Dedifferentiated amniotic fluid mesenchymal stem cell (primary cell): ENCODE measurements around the gene SYNGR4.

Source experiments
- DNase-seq: peaks from one replicate; pipeline ENCODE4 v3.0.0-alpha.2; 2016; ENCODE audit errors: extremely low spot score

Gene SYNGR4

GRCh38 chr19:48341515-48342413, 22.4 kb upstream of the SYNGR4 start:
- no peak for DNase-seq

GRCh38 chr19:48342414-48342738, 21.8 kb upstream of the SYNGR4 start:
- no peak for DNase-seq

GRCh38 chr19:48342841-48343540, 21.2 kb upstream of the SYNGR4 start:
- DNase-seq, result no peak

- no peak for DNase-seq
Measured at GRCh38 chr19:48344892-48345291, 19.3 kb upstream of the SYNGR4 start.

DNA sequence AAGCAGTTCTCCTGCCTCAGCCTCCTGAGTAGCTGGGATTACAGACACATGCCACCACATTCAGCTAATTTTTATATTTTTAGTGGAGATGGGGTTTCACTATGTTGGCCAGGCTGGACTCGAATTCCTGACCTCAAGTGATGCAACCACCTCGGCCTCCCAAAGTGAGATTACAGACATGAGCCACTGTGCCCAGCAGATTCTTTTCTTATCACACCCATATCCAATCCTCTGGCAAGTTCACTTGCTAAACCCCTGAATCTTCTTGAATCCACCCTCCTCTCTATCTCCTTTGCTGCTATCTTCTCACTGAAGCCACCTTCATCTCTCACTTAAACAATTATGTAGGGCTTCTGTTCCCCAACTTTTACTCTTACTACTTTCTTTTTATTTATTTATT, 18.0 kb upstream of the SYNGR4 start:
- no peak for DNase-seq

GRCh38 chr19:48348045-48348444, 16.1 kb upstream of the SYNGR4 start:
- no peak for DNase-seq

GRCh38 chr19:48348737-48349136, 15.4 kb upstream of the SYNGR4 start:
- no peak for DNase-seq

DNA sequence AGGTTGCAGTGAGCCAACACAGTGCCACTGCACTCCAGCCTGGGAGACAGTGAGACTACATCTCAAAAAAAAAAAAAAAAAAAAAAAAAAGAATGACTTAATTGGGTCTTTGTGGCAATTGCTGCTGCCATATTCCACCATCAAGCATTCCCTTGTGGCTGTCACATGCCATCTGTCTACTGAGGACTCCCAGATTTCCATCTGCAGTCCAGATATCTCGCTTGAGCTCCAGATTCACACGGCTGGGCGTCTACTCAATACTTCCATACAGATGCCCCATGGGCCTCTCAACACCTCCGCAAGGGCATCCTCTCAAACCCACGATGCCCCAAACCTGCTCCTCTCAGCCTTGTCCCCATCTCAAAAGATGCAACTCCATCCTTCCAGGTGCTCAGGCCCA, 13.3 kb upstream of the SYNGR4 start:
- DNase-seq, result no peak

DNA sequence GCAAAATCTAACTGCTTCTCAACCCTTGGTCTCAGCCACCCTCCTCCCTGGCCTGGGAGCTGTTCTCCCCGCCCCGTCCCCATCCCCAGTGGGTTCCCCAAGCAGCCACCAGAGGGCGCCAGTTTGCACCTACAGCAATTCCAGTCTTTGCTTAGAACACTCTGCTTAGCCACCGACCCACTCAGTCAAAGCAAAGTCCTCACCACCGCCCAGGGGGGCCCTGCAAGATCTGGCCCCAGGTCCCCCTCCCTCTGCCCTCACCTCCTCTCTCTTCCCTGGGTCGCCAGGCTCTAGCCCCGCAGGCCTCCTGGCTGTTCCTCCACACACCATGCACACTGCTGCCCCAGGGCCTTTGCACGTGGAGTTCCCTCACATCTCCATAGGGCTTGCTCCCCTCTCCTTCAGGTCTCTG, 12.8 kb upstream of the SYNGR4 start:
- no peak for DNase-seq

- no peak for DNase-seq
Measured at GRCh38 chr19:48353677-48354076, 10.5 kb upstream of the SYNGR4 start.

DNA sequence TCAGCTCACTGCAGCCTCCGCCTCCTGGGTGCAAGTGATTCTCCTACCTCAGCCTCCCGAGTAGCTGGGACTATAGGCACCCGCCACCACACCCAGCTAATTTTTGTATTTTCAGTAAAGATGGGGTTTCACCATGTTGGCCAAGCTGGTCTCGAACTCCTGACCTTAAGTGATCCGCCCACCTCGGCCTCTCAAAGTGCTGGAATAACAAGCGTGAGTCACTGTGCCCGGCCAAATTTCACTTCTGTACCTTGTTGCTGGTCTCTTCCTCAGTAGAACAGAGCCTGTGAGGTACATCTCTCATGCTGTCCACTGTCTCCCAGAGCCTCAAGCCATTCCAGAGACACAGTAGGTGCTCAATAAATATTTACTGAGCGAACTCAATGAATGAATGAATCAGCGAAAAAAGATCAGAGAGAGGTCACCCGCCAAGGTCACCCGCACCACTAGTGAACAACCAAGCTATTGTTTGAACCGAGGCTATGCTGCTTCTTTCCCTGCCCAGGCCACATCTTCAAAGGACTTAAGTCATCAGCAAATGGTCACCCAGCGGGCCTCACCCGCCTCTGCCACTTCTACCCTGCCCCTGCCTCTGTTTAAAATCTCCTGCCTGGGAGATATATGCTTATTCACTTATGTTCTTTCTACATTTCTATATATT, 9.7 kb upstream of the SYNGR4 start:
- DNase-seq, result no peak

GRCh38 chr19:48355365-48355954, 8.7 kb upstream of the SYNGR4 start:
- no peak for DNase-seq

GRCh38 chr19:48359123-48359522, 5.0 kb upstream of the SYNGR4 start:
- DNase-seq, result no peak

GRCh38 chr19:48361912-48362311, 2.3 kb upstream of the SYNGR4 start:
- no peak for DNase-seq

DNA sequence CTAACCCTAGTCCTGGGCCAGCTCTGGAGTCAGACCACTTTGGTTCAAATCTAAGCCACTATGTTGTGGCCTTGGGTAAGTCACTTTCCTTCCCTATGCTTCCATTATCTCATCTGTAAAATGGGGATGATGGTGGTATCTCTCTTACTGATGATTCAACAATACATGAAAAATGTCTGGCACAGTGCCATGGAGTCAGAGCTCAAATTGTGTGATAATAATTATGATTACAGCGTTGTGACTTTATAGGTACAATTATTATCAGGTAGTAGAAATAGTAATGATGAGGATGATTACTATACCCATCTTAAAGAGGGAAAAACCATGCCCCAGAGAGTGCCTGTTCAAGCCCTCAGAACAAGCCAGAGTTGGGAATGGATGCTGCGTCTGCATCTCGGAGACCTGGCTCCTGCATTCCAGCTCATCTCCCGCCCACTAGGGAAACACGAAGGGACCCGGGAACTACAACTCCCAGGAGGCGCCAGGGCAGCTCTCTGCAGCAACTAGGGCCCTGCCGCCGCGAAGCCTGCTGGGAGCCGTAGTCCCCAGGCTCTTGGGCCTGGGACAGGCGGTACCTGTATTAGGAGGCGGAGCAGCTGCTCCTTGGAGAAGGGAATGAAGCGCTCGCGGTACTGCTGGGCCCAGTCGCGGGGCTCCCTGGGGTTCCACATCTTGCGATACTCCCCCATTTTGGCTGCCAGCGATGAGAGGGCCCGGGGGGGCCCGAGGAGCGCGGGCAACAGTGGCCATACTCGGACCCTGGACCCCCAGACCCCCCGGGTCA, 1.3 kb upstream of the SYNGR4 start:
- peak; percentile 89 for DNase-seq

- no peak for DNase-seq
Measured at GRCh38 chr19:48363500-48363809, 712 bp upstream of the SYNGR4 start.

- no peak for DNase-seq
Measured at GRCh38 chr19:48364598-48365348, 606 bp downstream of the SYNGR4 start.

- DNase-seq, result no peak
Measured at GRCh38 chr19:48365602-48366001, 1.4 kb downstream of the SYNGR4 start.

GRCh38 chr19:48367855-48368254, 3.7 kb downstream of the SYNGR4 start:
- DNase-seq, result no peak

DNA sequence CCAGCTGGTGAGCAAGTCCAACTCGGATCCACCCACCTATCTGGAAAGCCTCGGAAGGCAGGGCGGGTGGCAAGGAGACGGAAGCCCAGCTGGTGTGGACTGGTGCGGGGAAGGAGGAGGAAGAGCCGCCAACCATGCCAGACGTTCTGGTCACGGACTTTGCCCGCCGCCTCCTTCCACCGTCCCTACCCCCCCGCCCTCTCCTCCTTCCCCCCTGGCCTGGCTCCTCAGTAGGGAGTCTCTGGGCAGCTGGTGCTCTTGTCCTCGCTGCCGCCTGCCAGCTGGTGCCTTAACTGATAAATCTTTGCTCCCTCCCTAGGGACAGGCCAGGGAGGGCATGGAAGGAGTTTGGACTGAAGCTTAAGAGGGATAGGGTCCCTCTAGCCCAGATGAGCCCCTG, 4.8 kb downstream of the SYNGR4 start:
- DNase-seq, result no peak

DNA sequence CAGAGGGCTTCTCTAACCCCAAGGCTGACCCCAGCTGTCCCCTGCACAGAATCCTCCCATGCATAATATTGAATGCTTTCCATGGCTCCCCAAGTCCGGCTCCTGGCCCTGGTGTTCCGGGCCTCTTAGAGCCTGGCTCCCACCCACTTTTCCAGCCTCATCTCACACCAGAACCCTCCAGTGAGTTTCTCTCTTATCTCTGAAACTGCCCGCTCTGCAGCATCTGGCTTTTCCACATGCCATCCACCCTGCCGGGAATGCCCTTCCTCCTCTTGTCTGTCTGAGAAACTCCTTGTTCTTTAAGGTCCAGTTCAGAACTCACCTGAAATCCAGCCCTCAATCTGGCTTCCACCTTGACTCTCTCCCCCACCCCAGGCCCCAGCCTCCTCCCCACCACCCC, 6.8 kb downstream of the SYNGR4 start:
- no peak for DNase-seq
